Fibroblast of lung (primary cell): ENCODE results near the gene NFE2L1. TPM values are rescaled to one million over a fixed set of nuclear protein-coding genes. Genes with fewer than 3 reads are reported as not detected.
A peak's percentile ranks its signal among the peaks of the same experiment; 100 is the strongest.
"Not testable (repeated sequence)": the region's sequence is repeated elsewhere in the genome, so short reads cannot be mapped to it uniquely, and the experiment has no call there.

ENCODE experiments used
- DNase-seq, 2 donors: peaks; one replicate each; pipeline versions ENCODE4 v3.0.0 to v3.0.0-alpha.2; 2010; ENCODE audit warnings: low read depth in 2 of 2
- H2AFZ ChIP-seq: 2 replicates; pipeline ENCODE4 v1.5.1; 2012; ENCODE audit warnings: low read length, control low read depth, inconsistent platforms
- H3K27ac ChIP-seq: 2 replicates; pipeline ENCODE4 v1.5.1; 2011; ENCODE audit warnings: low read length, control low read depth; ENCODE audit not compliant: insufficient read depth
- H3K27me3 ChIP-seq: 2 replicates; pipeline ENCODE4 v1.5.1; 2011; ENCODE audit warnings: mild to moderate bottlenecking, low read length; ENCODE audit not compliant: control insufficient read depth, insufficient read depth
- H3K36me3 ChIP-seq: 2 replicates; pipeline ENCODE4 v1.5.1; 2011; ENCODE audit warnings: low read length; ENCODE audit not compliant: control insufficient read depth, insufficient read depth
- H3K4me1 ChIP-seq: 2 replicates; pipeline ENCODE4 v1.5.1; 2011; ENCODE audit warnings: low read length; ENCODE audit not compliant: control insufficient read depth, insufficient read depth; ENCODE audit errors: extremely low read depth
- H3K4me2 ChIP-seq: 2 replicates; pipeline ENCODE4 v1.5.1; 2011; ENCODE audit warnings: low read length, control low read depth; ENCODE audit not compliant: insufficient read depth; ENCODE audit errors: extremely low read depth
- H3K4me3 ChIP-seq, 4 experiments: fragments of 200-600 bp in 1 of 4; sonication (generic) in 1 of 4; replicated peaks in 1 of 4; 2 replicates each; pipeline ENCODE4 v1.5.1; 2011 to 2016; ENCODE audit warnings: low read length in 4 of 4, low read depth in 3 of 4, mild to moderate bottlenecking in 3 of 4, control low read depth in 2 of 4, inconsistent platforms in 1 of 4, mixed read lengths in 1 of 4; ENCODE audit not compliant: insufficient read depth in 1 of 4; ENCODE audit errors: control extremely low read depth in 1 of 4
- H3K79me2 ChIP-seq: 2 replicates; pipeline ENCODE4 v1.5.1; 2012; ENCODE audit warnings: mild to moderate bottlenecking, low read length, inconsistent platforms; ENCODE audit not compliant: control insufficient read depth, insufficient read depth
- H3K9ac ChIP-seq: 2 replicates; pipeline ENCODE4 v1.5.1; 2011; ENCODE audit warnings: mild to moderate bottlenecking, low read length, control low read depth; ENCODE audit not compliant: insufficient read depth
- H3K9me3 ChIP-seq: 2 replicates; pipeline ENCODE4 v1.5.1; 2012; ENCODE audit warnings: low read depth, low read length; ENCODE audit not compliant: control insufficient read depth, insufficient read depth
- H4K20me1 ChIP-seq: 2 replicates; pipeline ENCODE4 v1.5.1; 2011; ENCODE audit warnings: low read length; ENCODE audit not compliant: control insufficient read depth, insufficient read depth; ENCODE audit errors: extremely low read depth
- CTCF ChIP-seq, 2 donors: IDR thresholded peaks in 1 of 2; conservative IDR thresholded peaks in 1 of 2; 1 replicate in 1 of 2; 2 replicates in 1 of 2; pipeline ENCODE4 v1.5.1; 2011 to 2012; ENCODE audit warnings: low read length in 2 of 2, control low read depth in 1 of 2, inconsistent platforms in 1 of 2, low read depth in 1 of 2, mild to moderate bottlenecking in 1 of 2
- EZH2 ChIP-seq: IDR thresholded peaks from 2 replicates; pipeline ENCODE4 v1.5.1; 2012; ENCODE audit warnings: low read length, control low read depth, mild to moderate bottlenecking; ENCODE audit errors: missing control alignments
- polyA plus RNA-seq, 2 donors: library from polyadenylated mRNA; depleted of rRNA in 1 of 2; stranded (reverse) in 1 of 2; unstranded in 1 of 2; fragments of >200 nt; gene quantifications; 2 replicates each; pipeline ENCODE4 v1.2.1, GENCODE V29; 2011 to 2012; ENCODE audit warnings: missing spikeins in 1 of 2
- total RNA-seq: library from RNA; depleted of rRNA; stranded (reverse); fragments of >200 nt; gene quantifications from 2 replicates; pipeline ENCODE4 v1.2.1, GENCODE V29; 2014

Gene NFE2L1
- total and polyA plus RNA-seq, 2 donors (not counting 1 experiment from before 2014, with no cell fraction given): 162 to 200 TPM

- Histone ChIP-seq H3K4me2 (no peak overlapping the region), H4K20me1 (no peaks in the 10 kb centered on the region), H3K79me2 (peaks cover 13% of the 10 kb centered on the region), H3K36me3 (peaks cover 5% of the 10 kb centered on the region), H3K4me3 (no peak overlapping the region), H3K9ac (no peak overlapping the region), H3K4me1 (peaks cover 2% of the 10 kb centered on the region), H3K27ac (no peak overlapping the region), H3K27me3 (no peaks in the 10 kb centered on the region), H3K9me3 (no peaks in the 10 kb centered on the region), H2AFZ (no peak overlapping the region)
- DNase-seq: peak; percentile 69 to 87
- no peak for TF ChIP-seq EZH2
- peak; percentile 80 to 84 for TF ChIP-seq CTCF (conservative IDR thresholded peaks at IDR 0.05 in 1 of 2, IDR thresholded peaks at IDR 0.05 in 1 of 2; ENCODE audit: low read depth in 1 of 2, low read length in 2 of 2)
Measured at GRCh38 chr17:48074322-48075081, 26.3 kb downstream of the NFE2L1 start.

GRCh38 chr17:48077152-48077551 is 29.0 kb downstream of the NFE2L1 start:
- not testable (repeated sequence) for H4K20me1 ChIP-seq, H3K36me3 ChIP-seq, H2AFZ ChIP-seq, H3K4me2 ChIP-seq, H3K9me3 ChIP-seq, H3K4me3 ChIP-seq, H3K27me3 ChIP-seq, H3K27ac ChIP-seq, H3K4me1 ChIP-seq, DNase-seq, H3K9ac ChIP-seq
- H3K79me2 ChIP-seq: peaks cover 32% of the 10 kb centered on the region

DNA sequence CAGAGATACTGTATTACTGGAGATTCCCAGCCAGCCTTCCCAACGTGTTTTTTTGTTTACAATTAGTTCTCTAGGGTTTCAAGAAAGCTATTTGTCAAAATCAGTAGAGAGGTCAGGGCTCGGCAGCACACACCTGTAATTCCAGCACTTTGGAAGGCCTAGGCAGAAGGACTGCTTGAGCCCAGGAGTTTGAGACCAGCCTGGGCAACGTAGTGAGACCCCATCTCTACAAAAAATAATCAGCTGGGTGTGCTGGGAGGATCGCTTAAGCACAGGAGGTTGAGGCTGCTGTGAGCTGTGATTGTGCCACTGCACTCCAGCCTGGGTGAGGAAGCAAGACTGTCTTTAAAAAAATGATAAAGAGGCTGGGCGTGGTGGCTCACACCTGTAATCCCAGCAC is 33.7 kb downstream of the NFE2L1 start:
- H3K27ac ChIP-seq: no peak overlapping the region
- no peak overlapping the region for H3K4me2 ChIP-seq
- no peak overlapping the region for H3K4me3 ChIP-seq
- H3K9me3 ChIP-seq: no peaks in the 10 kb centered on the region
- no peaks in the 10 kb centered on the region for H3K36me3 ChIP-seq
- H3K27me3 ChIP-seq: no peaks in the 10 kb centered on the region
- H3K9ac ChIP-seq: no peak overlapping the region
- no peak for DNase-seq
- no peak overlapping the region for H2AFZ ChIP-seq
- peaks cover 2% of the 10 kb centered on the region for H4K20me1 ChIP-seq
- H3K4me1 ChIP-seq: no peaks in the 10 kb centered on the region
- TF ChIP-seq EZH2 (no peak), CTCF (conservative IDR thresholded peaks at IDR 0.05 in 1 of 2, IDR thresholded peaks at IDR 0.05 in 1 of 2; ENCODE audit: low read depth in 1 of 2, low read length in 2 of 2) (no peak)
- H3K79me2 ChIP-seq: peaks cover 65% of the 10 kb centered on the region
